Endothelial cell of umbilical vein (primary cell): ENCODE results near the gene VPS41. TPM values are rescaled to one million over a fixed set of nuclear protein-coding genes. Genes with fewer than 3 reads are reported as not detected.

Experiments
- BruUV-seq: library from RNA; stranded (reverse); fragments of 400-500 nt; replicated peaks from 2 replicates; lab custom pipeline; 2021; lab: Mats Ljungman, UMichigan
- CTCF ChIA-PET: fragments of 300-600, 350-600 bp; sonication (Branson Sonifier 250); formaldehyde crosslinking; loops from one replicate; lab custom pipeline; 2021; ENCODE audit warnings: antibody characterized with exemption, inconsistent platforms; lab: Charles Lee
- POLR2A ChIA-PET: fragments of 300-600, 350-600 bp; sonication (Branson Sonifier 250); formaldehyde crosslinking; loops from one replicate; lab custom pipeline; 2021; ENCODE audit warnings: antibody characterized with exemption, inconsistent platforms; lab: Charles Lee
- DNase-seq: peaks from one replicate; pipeline ENCODE4 v3.0.0-alpha.2; 2011; ENCODE audit warnings: low read depth, low spot score
- FAIRE-seq: peaks from 2 replicates; lab custom pipeline; 2011; peaks lifted over from hg19 to GRCh38; lab: Jason Lieb, UNC
- H2AFZ ChIP-seq: 2 replicates; pipeline ENCODE4 v1.6.0; 2012; ENCODE audit warnings: low read depth, low read length, control low read depth, inconsistent platforms
- H3K27ac ChIP-seq: 2 replicates; pipeline ENCODE4 v1.5.1; 2011; ENCODE audit warnings: low read depth, mild to moderate bottlenecking, control low read depth, low read length, moderate library complexity; ENCODE audit not compliant: insufficient read depth
- H3K27me3 ChIP-seq, 2 experiments: 2 replicates each; pipeline versions ENCODE4 v1.6.0 to v1.6.1; 2011; ENCODE audit warnings: low read length in 2 of 2, mixed read lengths in 1 of 2; ENCODE audit not compliant: control insufficient read depth in 2 of 2, insufficient read depth in 2 of 2
- H3K36me3 ChIP-seq, 2 experiments: 2 replicates in 1 of 2; 3 replicates in 1 of 2; pipeline ENCODE4 v1.5.1; 2011; ENCODE audit warnings: low read length in 2 of 2, mild to moderate bottlenecking in 1 of 2, moderate library complexity in 1 of 2; ENCODE audit not compliant: control insufficient read depth in 2 of 2, insufficient read depth in 2 of 2; ENCODE audit errors: extremely low read depth in 1 of 2
- H3K4me1 ChIP-seq: 3 replicates; pipeline ENCODE4 v1.5.1; 2011; ENCODE audit warnings: mild to moderate bottlenecking, low read length; ENCODE audit not compliant: control insufficient read depth, insufficient read depth; ENCODE audit errors: extremely low read depth
- H3K4me2 ChIP-seq: 2 replicates; pipeline ENCODE4 v1.6.1; 2011; ENCODE audit warnings: low read length, control low read depth, mixed read lengths; ENCODE audit not compliant: insufficient read depth
- H3K4me3 ChIP-seq, 3 experiments: fragments of 200-600 bp in 1 of 3; sonication (generic), shearing (Covaris generic) in 1 of 3; replicated peaks in 1 of 3; 2 replicates each; pipeline ENCODE4 v1.5.1; 2011 to 2016; ENCODE audit warnings: control low read depth in 3 of 3, low read length in 3 of 3, mild to moderate bottlenecking in 2 of 3, inconsistent platforms in 1 of 3, low read depth in 1 of 3, moderate library complexity in 1 of 3; ENCODE audit not compliant: insufficient read depth in 1 of 3
- H3K79me2 ChIP-seq: 2 replicates; pipeline ENCODE4 v1.6.0; 2012; ENCODE audit warnings: low read length, inconsistent platforms; ENCODE audit not compliant: control insufficient read depth, insufficient read depth
- H3K9ac ChIP-seq: replicated peaks from 2 replicates; pipeline ENCODE3; 2011; ENCODE audit warnings: low read length, control low read depth; ENCODE audit not compliant: insufficient read depth; ENCODE audit errors: extremely low read depth
- H3K9me1 ChIP-seq: replicated peaks from 3 replicates; pipeline ENCODE4 v1.6.0; 2011; ENCODE audit warnings: mild to moderate bottlenecking, low read length; ENCODE audit not compliant: control insufficient read depth, insufficient read depth; ENCODE audit errors: extremely low read depth
- H3K9me3 ChIP-seq: replicated peaks from 2 replicates; pipeline ENCODE4 v1.5.1; 2012; ENCODE audit warnings: low read length, inconsistent platforms; ENCODE audit not compliant: control insufficient read depth, insufficient read depth
- H4K20me1 ChIP-seq: replicated peaks from 2 replicates; pipeline ENCODE3; 2011; ENCODE audit warnings: mild to moderate bottlenecking, low read length; ENCODE audit not compliant: control insufficient read depth, insufficient read depth; ENCODE audit errors: extremely low read depth
- CTCF ChIP-seq, 2 donors: IDR thresholded peaks; 1 replicate in 1 of 2; 2 replicates in 1 of 2; pipeline ENCODE4 v1.5.1; 2011; ENCODE audit warnings: low read length in 2 of 2, mild to moderate bottlenecking in 2 of 2, moderate library complexity in 2 of 2, control low read depth in 1 of 2, inconsistent platforms in 1 of 2, low read depth in 1 of 2; ENCODE audit not compliant: insufficient read depth in 1 of 2; ENCODE audit errors: extremely low read depth in 1 of 2
- EZH2 ChIP-seq: IDR thresholded peaks from 2 replicates; pipeline ENCODE4 v1.6.1; 2012; ENCODE audit warnings: borderline replicate concordance, low read depth, mild to moderate bottlenecking, moderate library complexity, low read length, inconsistent platforms; ENCODE audit not compliant: severe bottlenecking
- FOS ChIP-seq: IDR thresholded peaks from 2 replicates; pipeline ENCODE4 v1.6.1; 2011; ENCODE audit warnings: mild to moderate bottlenecking, low read length, moderate library complexity, borderline replicate concordance; ENCODE audit not compliant: insufficient read depth
- GATA2 ChIP-seq: IDR thresholded peaks from 2 replicates; pipeline ENCODE4 v1.7.0; 2011; ENCODE audit warnings: low read depth, mild to moderate bottlenecking, moderate library complexity, mixed read lengths, low read length; ENCODE audit not compliant: insufficient read length, insufficient read depth
- JUN ChIP-seq: IDR thresholded peaks from 2 replicates; pipeline ENCODE4 v1.6.1; 2011; ENCODE audit warnings: borderline replicate concordance, low read depth; ENCODE audit not compliant: insufficient read length, insufficient read depth
- MYC ChIP-seq: IDR thresholded peaks from one replicate; pipeline ENCODE4 v1.6.1; 2011; ENCODE audit warnings: mild to moderate bottlenecking, low read depth, low read length
- POLR2A ChIP-seq: IDR thresholded peaks from 2 replicates; pipeline ENCODE4 v1.6.1; 2012; ENCODE audit warnings: low read depth, mild to moderate bottlenecking, control low read depth, low read length
- POLR2AphosphoS5 ChIP-seq: IDR thresholded peaks from 2 replicates; pipeline ENCODE4 v1.6.1; 2012; ENCODE audit warnings: low read depth, mild to moderate bottlenecking, control low read depth, low read length, moderate library complexity; ENCODE audit not compliant: insufficient read depth
- dilution Hi-C: fragments of 300-500 bp; cut with MboI; formaldehyde crosslinking; loops from one replicate; pipeline ENCODE4 v1.15.0; 2019; ENCODE audit warnings: low sequenced_read_pairs; ENCODE audit not compliant: extremely low pct_ligation_motif_present
- intact Hi-C: fragments of 100-400 bp; cut with micrococcal nuclease; formaldehyde crosslinking; loops from one replicate; pipeline ENCODE4 v1.10.0; 2022
- polyA plus RNA-seq, 4 experiments: library from polyadenylated mRNA; depleted of rRNA in 3 of 4; stranded (reverse) in 3 of 4; unstranded in 1 of 4; fragments of >200 nt; gene quantifications; 2 replicates each; pipeline versions ENCODE4 v1.2.1 to v1.2.3, GENCODE V29; 2011 to 2012; ENCODE audit warnings: missing spikeins in 1 of 4
- total RNA-seq: library from RNA; stranded (reverse); gene quantifications from 2 replicates; pipeline ENCODE4 v1.2.3, GENCODE V29; 2021
- TF ChIP-seq, protein P1 (sequence below): IDR thresholded peaks from 2 replicates; pipeline ENCODE4 v1.6.1; 2011; ENCODE audit not compliant: insufficient read depth, insufficient read length

Gene VPS41
- total and polyA plus RNA-seq, 2 donors (not counting 3 experiments of a cell fraction or from before 2014, with no cell fraction given) = 14.3 to 79.8 TPM

GRCh38 chr7:38704751-38705150 is 204.2 kb downstream of the VPS41 start:
- dilution Hi-C loops (no loop called here), intact Hi-C loops (no loop called here)
- Histone ChIP-seq H3K9ac (no peak overlapping the region), H3K27ac (no peak overlapping the region), H3K79me2 (no peaks in the 10 kb centered on the region), H3K9me3 (no peaks in the 10 kb centered on the region), H3K36me3 (no peaks in the 10 kb centered on the region), H3K27me3 (peaks cover 0 to 3% of the 10 kb centered on the region in 2 experiments), H3K4me2 (no peak overlapping the region), H3K4me3 (no peak overlapping the region), H3K9me1 (no peaks in the 10 kb centered on the region), H3K4me1 (no peaks in the 10 kb centered on the region), H4K20me1 (no peaks in the 10 kb centered on the region), H2AFZ (no peak overlapping the region)
- TF ChIP-seq GATA2 (no peak), CTCF (IDR thresholded peaks at IDR 0.05; ENCODE audit: extremely low read depth in 1 of 2, insufficient read depth in 1 of 2, low read depth in 1 of 2, low read length in 2 of 2) (no peak), FOS (no peak), POLR2A (no peak), POLR2AphosphoS5 (no peak), JUN (no peak), EZH2 (no peak), MYC (no peak)
- TF ChIP-seq, protein P1, sequence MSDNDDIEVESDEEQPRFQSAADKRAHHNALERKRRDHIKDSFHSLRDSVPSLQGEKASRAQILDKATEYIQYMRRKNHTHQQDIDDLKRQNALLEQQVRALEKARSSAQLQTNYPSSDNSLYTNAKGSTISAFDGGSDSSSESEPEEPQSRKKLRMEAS = no peak
- POLR2A ChIA-PET = no interaction called here
- DNase-seq = no peak
- no peak for FAIRE-seq
- CTCF ChIA-PET = no interaction called here
- no TSS peak for BruUV-seq
